ENCODE data around the gene PSTK. TPM values are rescaled to one million over a fixed set of nuclear protein-coding genes. Genes with fewer than 3 reads are reported as not detected.

Gene PSTK
- total and polyA plus RNA-seq, 10 of the 15 experiments (the other 5 are each of a cell fraction or from before 2014, with no cell fraction given), result 1.8 to 7.1 (median 3.4) TPM

GRCh38 chr10:122998360-122998917, 18.2 kb downstream of the PSTK start:
- H3K27ac ChIP-seq (ENCODE audit: control insufficient read depth, insufficient read depth), result peak overlapping the region; percentile 45
- H3K9ac ChIP-seq (ENCODE audit: control insufficient read depth, insufficient read depth, low read length), result no peak overlapping the region
- intact Hi-C loops (cut with micrococcal nuclease; ENCODE audit: unreplicated experiment) (loop anchor here (5.0 kb wide), 1 partner anchor 1804 kb away; the partner anchor contains the start of gene ABRAXAS2), in situ Hi-C loops (cut with MboI) (no loop called here)
- SMC1A ChIA-PET (ENCODE audit: uncharacterized antibody, unreplicated experiment), result interaction anchor here (1.4 to 2.8 kb wide), 5 partner anchors 8 to 40 kb away, joined by 3 to 14 read pairs (median 6); partner anchors contain the start of genes ACADSB and IKZF5
- RAD21 ChIA-PET (ENCODE audit: unreplicated experiment), result interaction anchor here (0.9 kb wide), 1 partner anchor 14 kb away, joined by 3 read pairs; no protein-coding TSS in a partner anchor
- no peaks in the 10 kb centered on the region for H3K27me3 ChIP-seq (replicated peaks in 1 of 2; ENCODE audit: control insufficient read depth in 2 of 2, insufficient read depth in 2 of 2, low read length in 1 of 2)
- H3K79me2 ChIP-seq (ENCODE audit: control insufficient read depth, insufficient read depth, low read length), result peaks cover 29% of the 10 kb centered on the region
- peaks cover 29% of the 10 kb centered on the region for H3K4me1 ChIP-seq (ENCODE audit: control insufficient read depth, insufficient read depth, low read length)
- no peak for TF ChIP-seq NFYA (IDR thresholded peaks at IDR 0.05; ENCODE audit: borderline replicate concordance, low read depth, low read length)
- no peak for TF ChIP-seq BRCA1 (IDR thresholded peaks at IDR 0.05; ENCODE audit: low read depth, low read length)
- TF ChIP-seq MXI1 (IDR thresholded peaks at IDR 0.05; ENCODE audit: low read depth, low read length), result no peak
- no peak for TF ChIP-seq CHD2 (IDR thresholded peaks at IDR 0.05; ENCODE audit: borderline replicate concordance, low read depth, low read length)
- TF ChIP-seq E2F4 (IDR thresholded peaks at IDR 0.05; ENCODE audit: low read depth, low read length), result no peak
- no peak for TF ChIP-seq PAX8 (IDR thresholded peaks at IDR 0.05)
- TF ChIP-seq RELA (IDR thresholded peaks at IDR 0.05; ENCODE audit: borderline replicate concordance, partially characterized antibody), result no peak
- TF ChIP-seq, protein P1, sequence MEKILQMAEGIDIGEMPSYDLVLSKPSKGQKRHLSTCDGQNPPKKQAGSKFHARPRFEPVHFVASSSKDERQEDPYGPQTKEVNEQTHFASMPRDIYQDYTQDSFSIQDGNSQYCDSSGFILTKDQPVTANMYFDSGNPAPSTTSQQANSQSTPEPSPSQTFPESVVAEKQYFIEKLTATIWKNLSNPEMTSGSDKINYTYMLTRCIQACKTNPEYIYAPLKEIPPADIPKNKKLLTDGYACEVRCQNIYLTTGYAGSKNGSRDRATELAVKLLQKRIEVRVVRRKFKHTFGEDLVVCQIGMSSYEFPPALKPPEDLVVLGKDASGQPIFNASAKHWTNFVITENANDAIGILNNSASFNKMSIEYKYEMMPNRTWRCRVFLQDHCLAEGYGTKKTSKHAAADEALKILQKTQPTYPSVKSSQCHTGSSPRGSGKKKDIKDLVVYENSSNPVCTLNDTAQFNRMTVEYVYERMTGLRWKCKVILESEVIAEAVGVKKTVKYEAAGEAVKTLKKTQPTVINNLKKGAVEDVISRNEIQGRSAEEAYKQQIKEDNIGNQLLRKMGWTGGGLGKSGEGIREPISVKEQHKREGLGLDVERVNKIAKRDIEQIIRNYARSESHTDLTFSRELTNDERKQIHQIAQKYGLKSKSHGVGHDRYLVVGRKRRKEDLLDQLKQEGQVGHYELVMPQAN (conservative IDR thresholded peaks at IDR 0.05), result no peak
- peaks cover 4 to 11% of the 10 kb centered on the region in 2 experiments; a peak in 3 of 4 replicates for H3K36me3 ChIP-seq (ENCODE audit: control insufficient read depth in 2 of 2, insufficient read depth in 2 of 2, low read length in 1 of 2)
- no peaks in the 10 kb centered on the region for H3K9me3 ChIP-seq (replicated peaks; ENCODE audit: control insufficient read depth, insufficient read depth, low read length)
- POLR2A ChIA-PET, result interaction anchor here (0.7 to 1.0 kb wide), 2 partner anchors 10 to 18 kb away, joined by 3 to 5 read pairs; partner anchors contain the start of gene PSTK
- H2AFZ ChIP-seq (ENCODE audit: control insufficient read depth, low read depth, low read length), result no peak overlapping the region
- no TSS peak for BruUV-seq (replicated peaks)
- peak; percentile 18 for FAIRE-seq
- H4K20me1 ChIP-seq (ENCODE audit: control insufficient read depth, insufficient read depth), result no peaks in the 10 kb centered on the region; the same call in 1 of the 2 replicates
- peak overlapping the region; percentile 68 for H3K4me2 ChIP-seq (ENCODE audit: control insufficient read depth, insufficient read depth)
- peak overlapping the region; percentile 24; the same call in 1 of the 2 replicates for H3K4me3 ChIP-seq
- peak; percentile 52; the same call in 2 of the 3 replicates for ATAC-seq
- WGBS (ENCODE audit: insufficient coverage, insufficient replicate concordance, low lambda C conversion rate, missing lambda C conversion rate), result 85% methylated on average over 6 of the region's 6 CpGs
- no peak for DNase-seq (ENCODE audit: low read depth, low spot score)
- CTCF ChIA-PET, result interaction anchor here (0.7 to 1.5 kb wide), 5 partner anchors 9 to 126 kb away, joined by 3 to 6 read pairs (median 3); partner anchors contain the start of gene PSTK

All from GM12878 (cell line).